Measurements from ENCODE around the gene KRTAP10-4.
"Not testable (repeated sequence)": the region's sequence is repeated elsewhere in the genome, so short reads cannot be mapped to it uniquely, and the experiment has no call there.

GRCh38 chr21:44573630-44574456, at the start of gene KRTAP10-4:
- not testable (repeated sequence) for TF ChIP-seq CTCF (IDR thresholded peaks at IDR 0.05; ENCODE audit: low read depth, low read length, missing input control); REST (IDR thresholded peaks at IDR 0.05); SP1 (IDR thresholded peaks at IDR 0.05); ATF3 (IDR thresholded peaks at IDR 0.05); EGR1 (IDR thresholded peaks at IDR 0.05; ENCODE audit: low read depth in 2 of 2); JUND (IDR thresholded peaks at IDR 0.05); YY1 (IDR thresholded peaks at IDR 0.05); MAX (IDR thresholded peaks at IDR 0.05); RXRA (IDR thresholded peaks at IDR 0.05); GABPA (IDR thresholded peaks at IDR 0.05 in 1 of 2, conservative IDR thresholded peaks at IDR 0.05 in 1 of 2); FOXA1 (IDR thresholded peaks at IDR 0.05)
